GM10248 (cell line): ENCODE results near the gene APBB1.
A peak's percentile ranks its signal among the peaks of the same experiment; 100 is the strongest.

Experiments used
- CTCF ChIA-PET: fragments of 300-600 bp; sonication (Branson Sonifier 250); formaldehyde crosslinking; extraction: SDS; loops from one replicate; lab custom pipeline; 2021; ENCODE audit warnings: antibody characterized with exemption; lab: Yijun Ruan, JAX
- POLR2A ChIA-PET: fragments of 350-650 bp; sonication (Branson Sonifier 250); formaldehyde crosslinking; extraction: SDS; loops from one replicate; lab custom pipeline; 2020; ENCODE audit warnings: antibody characterized with exemption; lab: Yijun Ruan, JAX
- DNase-seq: peaks from one replicate; pipeline ENCODE4 v3.0.0; 2012; ENCODE audit errors: extremely low spot score
- CTCF ChIP-seq: IDR thresholded peaks from 2 replicates; pipeline ENCODE4 v1.5.1; 2012; ENCODE audit warnings: mild to moderate bottlenecking, low read depth; ENCODE audit errors: extremely low read depth, missing control alignments, control extremely low read depth

APBB1 gene

GRCh38 chr11:6390718-6391469, 28.0 kb downstream of the APBB1 start:
- ChIA-PET POLR2A (interaction anchor here (0.6 to 1.0 kb wide), 2 partner anchors 12 to 96 kb away, joined by 3 to 10 read pairs; no protein-coding TSS in a partner anchor), CTCF (interaction anchor here (1.0 to 2.0 kb wide), 6 partner anchors 10 to 140 kb away, joined by 3 to 35 read pairs (median 9); no protein-coding TSS in a partner anchor)
- DNase-seq: no peak
- TF ChIP-seq CTCF: no peak

GRCh38 chr11:6389905-6390717, 28.8 kb downstream of the APBB1 start, which contains the start of gene SMPD1:
SMPD1 (plus strand) TSS chr11:6390474; CDS start chr11:6390599, 125 bp downstream.
- POLR2A ChIA-PET: interaction anchor here (0.7 to 1.0 kb wide), 3 partner anchors 11 to 1664 kb away, joined by 3 to 10 read pairs (median 5); no protein-coding TSS in a partner anchor
- CTCF ChIA-PET: interaction anchor here (0.8 to 2.0 kb wide), 13 partner anchors 9 to 141 kb away, joined by 3 to 35 read pairs (median 4); no protein-coding TSS in a partner anchor
- no peak for TF ChIP-seq CTCF

GRCh38 chr11:6388748-6389147, 30.1 kb downstream of the APBB1 start:
- no peak for TF ChIP-seq CTCF
- no peak for DNase-seq
- CTCF ChIA-PET: interaction anchor here (1.1 to 3.8 kb wide), 10 partner anchors 10 to 294 kb away, joined by 3 to 39 read pairs (median 4); partner anchors contain the start of gene MRPL17
- POLR2A ChIA-PET: no interaction called here

More at GRCh38 chr11:6389905-6390717, 28.8 kb downstream of the APBB1 start, which contains the start of gene SMPD1:
- peak; percentile 97 for DNase-seq

- no peak for DNase-seq
- POLR2A ChIA-PET: no interaction called here
- TF ChIP-seq CTCF: no peak
- CTCF ChIA-PET: interaction anchor here (1.0 to 3.8 kb wide), 8 partner anchors 10 to 295 kb away, joined by 3 to 39 read pairs (median 4); partner anchors contain the start of gene MRPL17
Observed at GRCh38 chr11:6387811-6388599, 30.9 kb downstream of the APBB1 start.

- no peak for TF ChIP-seq CTCF
- no peak for DNase-seq
- ChIA-PET CTCF (interaction anchor here (1.5 to 1.8 kb wide), 4 partner anchors 13 to 320 kb away, joined by 4 to 15 read pairs (median 4); no protein-coding TSS in a partner anchor), POLR2A (no interaction called here)
Observed at GRCh38 chr11:6385046-6385777, 33.7 kb downstream of the APBB1 start.
